Measurements from ENCODE around the gene SIAH2.

Gene SIAH2

DNA sequence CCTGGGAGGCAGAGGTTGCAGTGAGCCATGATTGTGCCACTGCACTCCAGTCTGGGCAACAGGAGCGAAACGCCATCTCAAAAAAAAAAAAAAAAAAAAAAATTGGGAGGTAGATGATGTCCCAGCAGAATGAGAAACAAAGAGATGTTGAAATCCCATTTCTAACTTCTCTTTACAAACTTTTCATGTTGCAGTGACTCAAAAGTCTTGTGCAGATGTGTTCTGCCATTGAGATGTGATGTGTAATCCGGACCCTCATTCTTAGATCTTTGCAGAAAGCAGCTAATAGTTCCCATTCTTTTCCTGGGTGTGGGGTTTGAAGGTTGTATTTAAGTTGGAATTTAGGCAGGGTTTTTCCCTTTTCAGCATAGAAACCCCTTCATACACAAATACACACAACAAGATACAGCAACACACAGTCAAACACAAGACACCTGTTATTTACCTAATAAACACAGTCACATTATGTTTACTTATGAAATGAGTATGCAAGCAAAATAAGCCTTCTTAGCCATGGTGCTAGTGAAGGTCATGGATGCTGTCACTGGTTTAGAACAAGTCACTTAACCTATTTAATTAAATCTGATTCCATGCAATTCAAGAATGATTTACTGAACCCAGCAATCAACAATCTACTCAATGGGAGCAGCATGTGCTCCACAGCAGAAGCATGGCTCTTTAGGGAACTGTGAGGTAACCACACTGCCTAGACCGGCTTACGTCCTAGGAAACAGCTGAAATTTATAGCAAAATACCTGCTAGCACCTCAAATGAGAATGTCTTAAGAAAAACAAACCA lies 14.9 kb downstream of the SIAH2 start:
- DNase-seq (ENCODE audit: low spot score), result no peak

DNA sequence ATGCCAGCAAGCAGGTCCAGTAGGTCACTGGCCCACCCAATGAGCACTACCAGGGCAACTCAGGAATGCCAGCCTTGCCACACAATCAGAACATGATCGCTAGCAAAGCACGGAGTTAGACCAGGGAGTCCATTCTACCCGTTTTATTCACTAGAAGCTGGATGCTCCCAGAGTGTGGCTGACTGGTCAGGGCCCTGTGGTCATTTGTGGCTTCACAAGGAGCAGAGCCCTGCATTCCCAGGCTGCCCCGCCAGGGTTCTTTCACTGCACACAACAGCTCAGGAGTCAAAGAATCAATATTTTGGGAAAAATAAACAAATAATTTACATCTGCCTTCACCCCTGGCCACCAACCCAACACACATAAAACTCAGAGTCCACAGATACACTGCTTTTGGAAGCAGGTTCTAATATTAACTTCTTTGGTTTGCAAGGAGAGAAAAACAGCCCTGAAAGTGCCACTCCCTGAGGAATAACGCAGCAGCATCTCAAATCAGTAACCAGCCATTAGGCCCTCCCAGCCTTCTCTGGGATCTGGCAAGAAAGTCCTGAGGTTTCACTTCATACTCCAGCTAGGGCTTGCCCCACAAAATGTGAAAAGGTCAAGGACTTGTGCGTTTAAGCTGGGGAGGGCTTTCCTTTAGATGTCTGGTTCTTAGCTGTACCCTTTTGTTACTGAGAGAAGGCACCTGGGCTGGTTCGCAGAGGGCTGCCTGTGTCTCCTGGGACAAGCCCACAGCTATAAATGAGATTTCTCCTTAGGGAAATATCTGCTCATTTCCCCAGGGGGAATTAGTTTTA lies 16.0 kb downstream of the SIAH2 start:
- no peak for DNase-seq (ENCODE audit: low spot score)

DNA sequence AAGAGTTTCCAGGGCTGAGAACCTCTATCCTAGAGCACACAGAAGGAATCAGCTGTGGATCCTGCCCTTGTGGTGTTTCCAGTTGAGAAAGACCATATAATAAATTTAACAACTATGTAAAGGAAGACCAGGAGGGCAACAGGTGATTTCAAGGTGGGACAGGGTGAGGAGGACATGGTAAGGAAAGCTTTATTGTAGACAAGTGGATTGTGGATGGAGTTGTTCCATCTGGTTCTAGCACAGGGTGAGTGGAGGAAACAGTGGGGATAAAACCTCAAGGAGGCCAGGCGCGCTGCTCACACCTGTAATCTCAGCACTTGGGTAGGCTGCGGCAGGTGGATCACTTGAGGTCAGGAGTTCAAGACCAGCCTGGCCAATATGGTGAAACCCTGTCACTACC lies 17.1 kb downstream of the SIAH2 start:
- DNase-seq (ENCODE audit: low spot score), result no peak

DNA sequence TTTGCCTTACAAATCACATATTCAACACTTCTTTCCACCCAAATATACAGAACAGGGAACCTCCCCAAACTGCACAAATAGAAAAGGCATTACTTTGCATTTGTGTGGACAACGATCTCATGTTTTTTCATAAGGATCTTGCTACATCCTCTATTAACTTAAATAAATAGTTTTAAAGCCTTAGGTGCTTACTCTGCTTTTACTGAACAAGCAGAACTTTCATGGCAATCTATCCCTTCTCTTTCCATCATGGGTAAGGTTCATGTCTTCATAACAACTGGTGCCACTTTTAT lies 18.1 kb downstream of the SIAH2 start:
- DNase-seq (ENCODE audit: low spot score), result no peak

DNA sequence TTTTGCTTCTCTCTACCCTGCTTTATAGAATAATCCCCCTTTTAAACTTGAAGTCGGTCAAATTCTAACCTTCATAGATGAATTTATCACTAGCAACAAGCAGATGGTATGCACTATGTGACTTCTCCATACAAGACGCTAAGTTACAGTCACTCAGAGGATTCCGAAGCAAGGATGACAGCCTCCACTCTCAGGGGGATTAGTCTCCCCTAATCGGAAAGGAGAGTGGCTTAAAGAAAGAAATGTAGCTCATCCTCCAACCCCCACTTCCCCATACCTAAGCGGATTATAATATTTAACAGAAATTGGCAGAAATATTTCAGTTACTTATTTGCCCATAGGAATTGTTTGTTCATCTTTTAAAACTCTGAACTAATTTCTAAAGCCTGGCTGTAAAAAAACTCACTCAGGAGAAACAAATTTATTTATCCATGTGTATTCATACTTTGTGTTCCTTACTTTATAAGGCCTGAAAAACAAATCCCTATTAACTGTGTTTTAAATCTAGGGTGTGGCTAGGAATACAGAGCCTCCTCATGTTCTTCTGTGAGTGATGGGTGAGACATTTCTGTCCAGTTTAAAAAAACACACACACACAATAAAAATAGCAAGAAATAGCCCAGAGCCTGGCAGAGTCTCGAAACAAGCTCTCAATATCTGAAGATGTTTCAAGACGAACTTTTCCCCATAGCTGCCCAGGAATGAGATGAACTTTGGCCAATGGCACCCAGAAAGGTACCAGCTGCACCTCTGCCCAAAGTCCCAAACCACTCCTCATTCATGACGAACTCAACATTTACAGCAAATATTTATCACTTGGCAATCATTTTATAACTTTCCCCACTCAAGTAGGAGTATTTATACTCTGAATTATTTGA lies 18.7 kb downstream of the SIAH2 start:
- DNase-seq (ENCODE audit: low spot score), result no peak

DNA sequence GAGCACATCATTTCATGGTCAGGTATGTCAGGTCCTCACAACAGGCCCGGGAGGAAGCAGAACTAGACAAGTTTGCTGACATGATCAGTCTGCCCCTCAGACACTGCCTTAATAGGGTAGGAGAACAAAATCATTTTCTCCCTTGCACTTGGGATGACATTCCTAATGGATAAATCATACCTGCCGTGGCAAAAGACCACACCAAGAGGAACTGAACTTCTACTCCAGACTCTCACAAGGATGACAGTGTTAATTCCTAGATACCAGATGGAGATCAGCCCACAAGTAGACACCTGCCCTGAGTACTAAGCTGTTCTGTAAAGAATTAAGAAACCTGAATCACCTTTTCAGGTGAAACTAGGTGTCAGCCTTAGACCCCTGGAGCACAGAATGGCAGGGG lies 19.5 kb downstream of the SIAH2 start:
- DNase-seq (ENCODE audit: low spot score), result peak; percentile 45

DNA sequence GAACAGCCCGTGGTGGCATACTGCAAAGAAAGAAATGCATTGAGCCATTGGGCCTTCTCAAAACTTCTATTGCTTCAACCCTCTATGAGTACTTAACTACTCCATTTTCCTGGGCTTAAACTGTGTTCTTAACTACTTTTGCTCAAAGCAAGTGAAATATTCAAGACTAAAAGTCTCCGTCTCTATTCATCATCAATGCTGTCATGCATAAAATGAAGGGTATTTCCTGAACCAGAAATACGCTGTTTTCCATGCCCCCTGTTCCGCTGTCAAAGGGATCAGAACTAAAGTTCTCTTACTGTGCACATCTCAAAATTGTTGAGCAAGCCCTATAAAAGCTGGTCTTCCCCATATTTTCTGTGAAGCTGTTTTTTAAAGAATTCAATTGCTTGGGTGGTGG lies 20.3 kb downstream of the SIAH2 start:
- DNase-seq (ENCODE audit: low spot score), result no peak

DNA sequence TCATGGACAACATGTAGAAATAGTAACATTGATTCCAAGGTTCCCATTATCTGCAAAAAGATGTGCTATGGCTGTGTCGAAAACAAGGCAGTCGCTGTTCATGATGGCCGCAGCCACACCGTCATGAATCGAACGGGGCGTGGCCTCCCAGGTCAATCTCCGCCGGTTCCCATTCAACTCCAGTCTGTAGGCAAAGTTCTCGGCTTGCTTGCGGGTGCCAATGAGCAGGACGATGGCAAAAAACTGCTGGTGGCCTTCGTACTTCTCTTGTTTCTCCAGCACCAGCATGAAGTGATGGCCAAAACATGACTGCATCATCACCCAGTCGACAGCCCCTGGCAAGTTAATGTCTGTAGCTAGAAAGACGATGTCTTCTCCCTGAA lies 20.8 kb downstream of the SIAH2 start:
- DNase-seq (ENCODE audit: low spot score), result no peak

DNA sequence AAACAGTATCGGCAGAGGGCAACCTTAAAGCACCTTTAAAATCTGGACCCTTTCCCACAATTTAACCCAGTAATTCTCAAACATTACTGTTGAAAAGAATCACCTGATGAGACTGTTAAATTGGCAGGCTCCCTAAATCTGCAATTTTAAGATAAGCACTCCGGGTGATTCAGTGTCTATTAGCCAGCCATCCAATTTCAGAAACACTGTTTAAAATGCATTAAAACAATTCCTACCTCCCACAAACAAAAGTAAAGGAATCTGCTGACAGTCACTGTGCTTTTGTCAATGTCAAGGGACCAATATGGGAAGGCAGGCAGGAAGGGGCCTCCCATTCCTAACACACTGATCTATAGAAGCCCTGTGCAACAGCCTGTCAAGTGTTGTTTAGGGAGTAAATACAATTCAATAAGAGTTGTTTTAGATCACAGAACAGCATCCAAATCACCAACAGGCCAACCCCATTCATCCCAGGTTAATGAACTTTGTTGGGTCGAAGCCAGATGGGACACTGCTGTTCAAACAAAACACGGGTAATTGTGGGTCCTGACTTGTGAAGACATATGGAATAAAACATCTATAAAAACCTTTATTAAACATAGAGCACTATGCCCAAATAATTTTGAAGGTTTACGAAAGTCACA lies 21.4 kb downstream of the SIAH2 start:
- DNase-seq (ENCODE audit: low spot score), result no peak

DNA sequence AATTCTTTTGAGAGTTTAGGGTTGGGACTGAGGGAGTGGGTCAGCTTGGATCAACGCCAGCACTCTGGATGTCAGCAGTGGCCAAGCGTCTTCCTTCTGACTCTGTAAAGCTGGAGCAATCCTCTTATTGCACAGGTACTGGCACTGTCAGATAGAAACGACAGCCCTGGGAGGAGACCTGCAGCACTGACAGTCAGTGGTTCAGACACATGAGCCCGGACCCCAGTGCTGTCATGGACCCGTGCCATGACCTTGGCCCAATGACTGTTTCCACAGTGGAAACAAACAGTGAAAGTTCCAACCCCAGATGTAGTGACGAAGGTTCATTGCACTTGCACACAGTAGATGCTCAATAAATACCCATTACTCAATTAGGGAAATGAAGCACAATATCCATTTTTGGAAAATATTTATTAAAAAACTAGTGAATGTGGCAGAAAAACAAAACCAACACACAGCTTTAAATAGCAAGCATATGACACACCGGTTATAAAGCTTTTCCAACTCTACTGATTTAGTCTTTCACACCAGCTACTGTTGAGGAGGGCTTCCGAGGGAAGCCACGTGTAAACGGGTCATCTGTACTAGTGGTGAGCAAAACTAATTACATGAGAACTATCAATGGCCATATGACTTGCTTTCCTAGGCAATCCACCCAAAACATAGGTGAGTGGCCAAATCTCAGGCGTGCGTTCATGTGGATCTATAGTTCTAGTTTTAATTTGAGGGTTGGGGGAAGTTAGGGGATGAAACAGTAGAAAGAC lies 22.1 kb downstream of the SIAH2 start:
- DNase-seq (ENCODE audit: low spot score), result no peak

DNA sequence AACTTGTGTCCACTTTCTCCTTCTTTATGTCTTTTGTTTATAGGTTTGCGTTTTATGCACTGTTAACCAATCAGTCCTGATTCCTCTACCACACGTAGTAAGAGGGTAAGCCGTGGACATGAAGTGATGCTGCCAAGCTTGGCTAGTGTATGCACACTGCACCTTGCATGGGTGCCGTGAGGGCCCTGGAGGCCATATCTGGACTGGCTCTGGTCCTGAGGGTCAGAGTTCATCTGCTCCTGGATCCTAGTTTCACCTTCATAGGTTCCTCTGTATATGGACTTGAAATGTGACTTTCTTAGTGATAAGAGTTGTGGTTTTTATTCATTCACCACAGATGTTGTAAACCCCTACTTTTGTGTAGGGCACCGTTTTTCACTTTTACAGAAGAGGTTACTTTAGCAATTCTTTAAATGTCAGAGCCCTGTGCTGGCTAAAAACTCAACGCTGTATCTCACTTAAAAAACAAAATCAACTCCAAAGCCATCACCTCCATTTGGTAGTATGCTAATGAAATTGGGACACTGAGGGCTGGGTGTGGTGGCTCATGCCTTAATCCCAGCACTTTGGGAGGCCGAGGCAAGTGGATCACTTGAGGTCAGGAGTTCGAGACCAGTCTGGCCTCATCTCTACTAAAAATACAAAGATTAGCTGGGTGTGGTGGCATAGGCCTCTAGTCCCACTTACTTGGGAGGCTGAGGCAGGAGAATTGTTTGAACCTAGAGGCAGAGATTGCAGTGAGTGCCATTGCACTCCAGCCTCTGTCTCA lies 22.9 kb downstream of the SIAH2 start:
- DNase-seq (ENCODE audit: low spot score), result no peak

DNA sequence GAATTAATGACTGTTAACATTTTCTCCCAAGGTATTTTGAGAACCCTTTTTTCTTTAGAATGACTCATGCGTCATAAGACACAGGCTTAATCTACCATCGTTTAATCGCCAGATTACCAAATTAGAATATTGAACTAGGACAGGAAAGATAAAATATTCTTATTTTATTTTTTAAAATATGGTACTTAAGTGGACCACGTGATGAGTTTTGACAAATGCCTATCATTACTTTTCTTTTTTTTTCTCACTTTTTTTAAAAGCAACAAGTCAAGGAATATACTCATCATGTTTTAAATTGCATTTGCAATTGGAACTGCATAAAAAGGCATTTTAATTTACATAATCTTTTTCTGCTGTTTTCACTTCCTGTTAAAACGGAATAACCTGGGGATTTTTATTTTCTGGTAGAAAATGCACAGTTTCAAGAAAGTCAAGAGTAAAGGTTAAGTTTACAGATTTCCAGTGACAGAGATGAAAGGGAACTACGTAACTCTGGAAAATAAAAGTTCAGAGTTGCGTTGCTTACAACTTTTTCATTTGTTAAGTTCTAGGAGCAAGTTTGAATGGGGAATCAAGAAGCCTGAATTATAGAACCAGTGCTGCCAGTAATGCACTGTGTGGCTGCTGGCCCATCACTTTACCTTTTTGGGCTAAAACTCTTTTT lies 23.6 kb downstream of the SIAH2 start:
- no peak for DNase-seq (ENCODE audit: low spot score)

DNA sequence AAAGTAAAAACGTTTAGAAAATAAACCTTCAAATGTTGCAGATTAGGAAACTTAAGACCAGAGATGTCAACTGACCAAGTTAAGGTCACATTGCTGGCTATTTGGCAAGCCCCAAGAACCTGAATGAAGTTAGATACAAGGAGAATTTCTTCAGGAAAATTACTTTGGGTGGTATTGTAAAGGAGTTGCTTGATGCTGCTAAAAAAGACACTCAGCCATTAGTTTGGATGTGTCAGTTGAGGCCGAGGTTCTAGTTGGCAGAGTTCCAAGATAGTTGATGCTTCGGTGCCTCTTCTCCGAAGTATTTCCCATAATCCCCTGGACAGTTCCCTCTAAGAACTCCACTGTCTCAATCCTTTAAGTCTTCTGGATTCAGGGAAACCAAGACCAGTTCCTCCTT lies 24.3 kb downstream of the SIAH2 start:
- DNase-seq (ENCODE audit: low spot score), result no peak

DNA sequence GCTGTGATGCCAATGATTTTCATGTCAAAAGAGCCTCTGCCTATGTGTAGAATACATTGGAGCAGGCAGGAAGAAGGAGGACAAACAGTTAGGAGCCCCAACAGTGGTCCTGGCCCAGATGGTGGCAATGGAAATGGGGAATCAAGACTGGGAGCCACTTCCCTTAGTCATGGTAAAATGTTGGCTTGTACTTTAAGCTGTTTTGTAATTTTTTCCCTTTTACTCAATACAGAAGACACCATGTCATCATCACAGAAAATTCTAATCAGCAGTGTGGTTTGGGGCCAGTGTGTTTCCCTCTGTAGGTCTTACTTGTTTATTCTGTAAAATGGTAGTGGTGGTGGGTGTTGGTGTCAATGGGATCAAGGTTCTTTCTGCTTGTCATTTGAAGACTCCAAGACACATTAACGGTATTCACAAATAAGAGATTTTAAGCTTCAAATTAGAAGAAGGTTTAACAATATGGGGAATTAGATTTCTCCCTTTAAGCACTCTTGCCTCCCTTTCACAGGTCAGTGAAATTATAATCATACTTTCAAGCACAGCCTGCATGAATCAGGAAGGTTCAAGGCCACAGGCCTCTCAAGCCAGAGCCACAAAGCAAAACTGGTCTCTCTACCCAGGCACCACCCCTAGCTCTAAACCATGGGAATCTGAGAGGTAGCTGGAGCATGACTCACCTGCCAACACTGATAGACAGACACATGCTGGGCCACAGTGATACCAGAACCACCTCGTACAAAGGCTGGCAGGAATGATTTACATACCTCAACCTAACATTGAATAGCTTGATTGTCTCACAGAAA lies 24.9 kb downstream of the SIAH2 start:
- no peak for DNase-seq (ENCODE audit: low spot score)

DNA sequence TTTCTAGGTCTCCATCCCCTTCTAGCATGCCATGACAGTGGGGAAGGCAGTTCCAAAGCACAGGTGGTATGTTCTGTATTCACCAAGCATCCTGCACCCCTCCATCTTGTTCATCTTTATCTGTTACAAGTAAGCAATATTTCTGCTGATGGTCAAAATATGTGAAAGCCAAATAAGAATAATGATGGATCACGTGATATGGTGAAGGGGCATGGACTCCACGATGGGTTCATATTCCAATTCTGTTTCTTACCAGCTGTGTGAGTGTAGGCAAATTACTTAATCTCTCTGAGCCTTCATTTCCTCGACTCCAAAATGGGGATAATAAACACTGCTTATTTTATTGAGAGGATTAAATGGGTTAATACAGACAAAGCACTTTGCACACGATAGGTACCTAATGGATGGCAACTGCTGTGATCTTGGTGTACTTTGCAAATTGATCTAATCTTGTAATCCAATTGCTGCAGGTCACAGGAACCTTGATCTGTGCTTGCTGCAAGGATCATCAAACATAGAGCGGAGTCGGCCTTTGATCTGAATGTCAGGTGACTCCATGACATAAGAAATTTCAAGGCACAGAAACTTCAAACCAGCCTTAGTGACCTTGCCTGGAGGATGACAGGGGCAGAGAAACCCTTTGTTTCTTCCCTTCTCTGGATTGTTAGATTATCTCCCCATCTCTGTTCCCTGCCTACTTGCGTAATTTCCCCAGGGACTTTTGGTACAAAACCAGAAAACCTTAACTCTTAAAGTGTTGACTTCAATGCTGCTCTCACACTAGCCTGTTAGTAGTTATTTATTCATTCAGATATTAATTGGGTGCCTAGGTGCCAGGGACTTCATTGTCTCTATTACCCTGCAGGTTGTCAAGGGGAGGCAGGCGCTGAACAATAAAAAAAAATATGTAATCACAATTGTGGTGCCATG lies 25.8 kb downstream of the SIAH2 start:
- no peak for DNase-seq (ENCODE audit: low spot score)

DNA sequence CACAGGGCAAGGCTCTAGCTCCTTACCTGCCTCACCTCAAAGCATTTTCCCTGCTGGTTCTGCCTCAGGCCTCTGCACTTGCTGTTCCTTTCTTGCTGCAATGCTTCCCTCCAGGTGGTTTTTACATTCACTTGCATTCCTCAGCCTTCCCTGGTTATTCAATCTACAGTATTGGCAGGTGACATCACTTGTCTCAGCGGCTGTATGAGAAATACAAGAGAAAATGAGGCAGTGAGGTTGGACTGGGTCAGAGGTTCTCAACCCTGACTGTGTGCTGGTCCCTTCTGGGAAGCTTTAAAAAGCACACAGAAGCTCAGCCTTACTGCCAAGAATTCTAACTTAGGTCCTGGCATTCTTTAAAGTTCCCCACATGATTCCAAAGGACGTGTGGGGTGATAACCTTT lies 26.7 kb downstream of the SIAH2 start:
- no peak for DNase-seq (ENCODE audit: low spot score)

DNA sequence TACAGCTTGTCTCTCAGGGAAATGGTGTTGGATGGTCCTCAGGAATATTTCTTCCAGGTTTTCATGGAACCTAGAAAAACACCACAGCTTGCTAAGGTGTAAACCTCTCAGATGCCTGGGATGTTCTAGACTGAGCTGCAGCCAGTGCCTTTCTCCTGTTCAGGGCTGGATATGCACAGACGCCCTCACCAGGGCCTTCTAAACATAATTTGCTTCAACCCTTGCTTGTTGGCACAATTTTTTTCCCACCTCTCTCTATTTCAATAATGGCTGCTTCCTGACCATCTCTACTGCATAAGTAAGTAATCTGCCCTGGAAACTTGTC lies 28.2 kb downstream of the SIAH2 start:
- no peak for DNase-seq (ENCODE audit: low spot score)
